WTC11 (cell line): Measurements from ENCODE around the gene SLC8A2. TPM values are rescaled to one million over a fixed set of nuclear protein-coding genes. Genes with fewer than 3 reads are reported as not detected.

ENCODE experiments used
- ATAC-seq: fragments of 200-7000 bp; cut with Tn5 transposase; 2 replicates; pipeline ENCODE4 v1.10.0; 2021; ENCODE audit warnings: mild to moderate bottlenecking, moderate library complexity
- CTCF ChIA-PET: fragments of 300-600 bp; sonication (Branson Sonifier 250); formaldehyde crosslinking; loops from one replicate; lab custom pipeline; 2021; ENCODE audit warnings: antibody characterized with exemption; lab: Charles Lee
- POLR2A ChIA-PET: fragments of 350-600 bp; sonication (Branson Sonifier 250); formaldehyde crosslinking; loops from one replicate; lab custom pipeline; 2021; ENCODE audit warnings: antibody characterized with exemption; lab: Charles Lee
- DNase-seq: peaks from one replicate; pipeline ENCODE4 v3.0.0; 2021; ENCODE audit warnings: low spot score
- H3K27ac Mint-ChIP-seq: 2 replicates; pipeline ENCODE4 v1.8.0; 2021; ENCODE audit warnings: mixed read lengths
- H3K27me3 Mint-ChIP-seq: 2 replicates; pipeline ENCODE4 v1.8.0; 2021; ENCODE audit warnings: low read depth, mild to moderate bottlenecking, moderate library complexity, mixed read lengths
- H3K36me3 Mint-ChIP-seq: 2 replicates; pipeline ENCODE4 v1.8.0; 2021; ENCODE audit warnings: mixed read lengths
- H3K4me1 Mint-ChIP-seq: 2 replicates; pipeline ENCODE4 v1.8.0; 2022; ENCODE audit warnings: mixed read lengths
- H3K4me3 Mint-ChIP-seq: 2 replicates; pipeline ENCODE4 v1.8.0; 2021; ENCODE audit warnings: mild to moderate bottlenecking, moderate library complexity, mixed read lengths
- H3K9me3 Mint-ChIP-seq: 2 replicates; pipeline ENCODE4 v1.8.0; 2021; ENCODE audit warnings: mixed read lengths
- ATF1 ChIP-seq: sonication (generic); formaldehyde crosslinking; IDR thresholded peaks from 2 replicates; pipeline ENCODE4 v1.8.1; 2023; ENCODE audit warnings: mild to moderate bottlenecking, moderate library complexity, missing genetic modification reagents
- CREB1 ChIP-seq: sonication (generic); formaldehyde crosslinking; IDR thresholded peaks from 2 replicates; pipeline ENCODE4 v1.8.0; 2023; ENCODE audit warnings: mild to moderate bottlenecking, missing genetic modification reagents
- ELF4 ChIP-seq: sonication (generic); formaldehyde crosslinking; IDR thresholded peaks from 2 replicates; pipeline ENCODE4 v1.8.1; 2022; ENCODE audit warnings: low read depth, mild to moderate bottlenecking, moderate library complexity, missing genetic modification reagents
- ETV6 ChIP-seq: sonication (generic); formaldehyde crosslinking; IDR thresholded peaks from 2 replicates; pipeline ENCODE4 v1.8.1; 2022; ENCODE audit warnings: mild to moderate bottlenecking, missing genetic modification reagents
- GABPB1 ChIP-seq: sonication (generic); formaldehyde crosslinking; IDR thresholded peaks from 2 replicates; pipeline ENCODE4 v1.8.1; 2023; ENCODE audit warnings: mild to moderate bottlenecking, missing genetic modification reagents
- HMGA2 ChIP-seq: fragments of 250-450 bp; sonication (Bioruptor Pico); IDR thresholded peaks from 2 replicates; pipeline ENCODE4 v1.4.0; 2021; ENCODE audit warnings: mild to moderate bottlenecking, moderate library complexity
- IRF2 ChIP-seq: sonication (generic); formaldehyde crosslinking; IDR thresholded peaks from 2 replicates; pipeline ENCODE4 v1.8.0; 2022; ENCODE audit warnings: low read depth, missing genetic modification reagents, borderline replicate concordance
- JAZF1 ChIP-seq: fragments of 250-450 bp; sonication (Bioruptor Pico); IDR thresholded peaks from 2 replicates; pipeline ENCODE4 v1.9.0; 2021; ENCODE audit warnings: moderate library complexity, mild to moderate bottlenecking, inconsistent platforms
- JUN ChIP-seq: sonication (generic); formaldehyde crosslinking; IDR thresholded peaks from 2 replicates; pipeline ENCODE4 v1.8.0; 2023; ENCODE audit warnings: mild to moderate bottlenecking, missing genetic modification reagents
- NR3C1 ChIP-seq: sonication (generic); formaldehyde crosslinking; conservative IDR thresholded peaks from 2 replicates; pipeline ENCODE4 v1.8.1; 2023; ENCODE audit warnings: low read depth, mild to moderate bottlenecking, missing genetic modification reagents
- PRRX2 ChIP-seq: fragments of 250-450 bp; sonication (Bioruptor Pico); IDR thresholded peaks from 2 replicates; pipeline ENCODE4 v1.8.0; 2021; ENCODE audit warnings: mild to moderate bottlenecking
- SMAD3 ChIP-seq: sonication (generic); formaldehyde crosslinking; IDR thresholded peaks from 2 replicates; pipeline ENCODE4 v1.8.0; 2022; ENCODE audit warnings: missing genetic modification reagents, mild to moderate bottlenecking, borderline replicate concordance
- TEAD4 ChIP-seq: sonication (generic); formaldehyde crosslinking; IDR thresholded peaks from 2 replicates; pipeline ENCODE4 v1.8.0; 2022; ENCODE audit warnings: mild to moderate bottlenecking, missing genetic modification reagents
- ZNF121 ChIP-seq: sonication (generic); formaldehyde crosslinking; IDR thresholded peaks from 2 replicates; pipeline ENCODE4 v1.8.0; 2023; ENCODE audit warnings: missing genetic modification reagents
- ZNF232 ChIP-seq: sonication (generic); formaldehyde crosslinking; IDR thresholded peaks from 2 replicates; pipeline ENCODE4 v1.8.0; 2022; ENCODE audit warnings: mild to moderate bottlenecking, missing genetic modification reagents
- ZNF396 ChIP-seq: fragments of 250-450 bp; sonication (Bioruptor Pico); IDR thresholded peaks from 2 replicates; pipeline ENCODE4 v1.8.0; 2021; ENCODE audit warnings: mild to moderate bottlenecking, moderate library complexity, borderline replicate concordance
- ZNF671 ChIP-seq: fragments of 250-450 bp; sonication (Bioruptor Pico); IDR thresholded peaks from 2 replicates; pipeline ENCODE4 v1.8.0; 2021; ENCODE audit warnings: mild to moderate bottlenecking
- total RNA-seq: library from RNA; stranded (reverse); gene quantifications from 3 replicates; pipeline ENCODE4 v1.2.3, GENCODE V29; 2021
- TF ChIP-seq, protein P1 (sequence below): sonication (generic); formaldehyde crosslinking; IDR thresholded peaks from 2 replicates; pipeline ENCODE4 v1.8.0; 2022; ENCODE audit warnings: missing genetic modification reagents
- TF ChIP-seq, protein P2 (sequence below): sonication (generic); formaldehyde crosslinking; IDR thresholded peaks from 2 replicates; pipeline ENCODE4 v1.8.0; 2023; ENCODE audit warnings: mild to moderate bottlenecking, missing genetic modification reagents
- TF ChIP-seq, protein P3 (sequence below): sonication (generic); formaldehyde crosslinking; IDR thresholded peaks from 2 replicates; pipeline ENCODE4 v1.8.0; 2023; ENCODE audit warnings: missing genetic modification reagents
- TF ChIP-seq, protein P4 (sequence below): sonication (generic); formaldehyde crosslinking; IDR thresholded peaks from 2 replicates; pipeline ENCODE4 v1.8.0; 2022; ENCODE audit warnings: mild to moderate bottlenecking, missing genetic modification reagents
- TF ChIP-seq, protein P5 (sequence below): sonication (generic); formaldehyde crosslinking; IDR thresholded peaks from 2 replicates; pipeline ENCODE4 v1.8.1; 2022; ENCODE audit warnings: mild to moderate bottlenecking, missing genetic modification reagents, moderate library complexity, borderline replicate concordance

The SLC8A2 gene
- total RNA-seq, 1 experiment from 2014 or later: 6.5 TPM

DNA sequence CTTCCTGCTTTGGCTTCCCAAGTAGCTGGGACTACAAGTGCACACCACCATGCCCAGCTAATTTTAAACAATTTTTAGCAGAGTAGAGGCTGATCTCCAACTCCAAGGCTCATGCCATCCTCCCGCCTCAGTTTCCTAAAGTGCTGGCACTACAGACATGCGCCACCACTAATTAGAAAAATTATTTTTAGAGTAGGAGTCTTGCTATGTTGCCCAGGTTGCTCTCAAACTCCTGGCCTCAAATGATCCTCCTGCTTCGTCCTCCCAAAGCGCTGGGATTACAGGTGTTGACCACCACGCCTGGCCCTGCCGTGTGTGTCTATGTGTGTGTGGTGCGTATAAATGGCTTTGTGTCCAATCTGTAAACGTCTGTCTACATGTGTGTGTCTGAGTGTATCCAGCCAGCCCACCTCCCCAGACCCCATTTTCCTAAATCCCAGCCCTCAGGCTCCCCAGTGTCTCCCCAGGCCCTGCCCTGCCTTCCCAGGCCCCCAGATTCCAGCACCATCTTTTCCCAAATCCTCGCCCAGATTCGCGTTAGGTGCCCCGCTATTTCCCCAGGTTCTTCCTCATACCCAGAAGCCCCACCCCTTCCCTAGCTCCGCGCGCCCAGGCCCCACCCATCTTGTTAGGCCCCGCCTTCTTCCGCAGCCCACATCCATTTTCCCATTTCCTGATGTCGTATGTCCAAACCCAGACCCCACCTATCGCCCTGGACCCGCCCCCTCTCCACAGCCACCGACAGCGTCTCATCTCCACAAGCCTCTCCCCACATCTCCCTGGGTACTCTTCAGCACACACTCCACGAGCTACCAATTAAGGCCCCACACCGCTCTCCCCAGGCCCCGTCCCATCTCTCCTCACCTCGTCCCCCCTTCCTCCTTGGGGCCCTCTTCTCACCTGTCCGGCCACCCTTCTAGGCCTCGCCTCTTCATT, 24.9 kb downstream of the SLC8A2 start:
- ATAC-seq (peak; percentile 78), DNase-seq (peak; percentile 94)
- Mint-ChIP-seq H3K4me1 (peaks cover 36% of the 10 kb centered on the region), H3K9me3 (no peaks in the 10 kb centered on the region), H3K27ac (peak overlapping the region; percentile 81), H3K36me3 (no peaks in the 10 kb centered on the region), H3K27me3 (peaks cover 60% of the 10 kb centered on the region), H3K4me3 (peak overlapping the region; percentile 79)
- CTCF ChIA-PET: interaction anchor here (0.6 to 6.4 kb wide), 29 partner anchors 8 to 887 kb away, joined by 3 to 98 read pairs (median 4); partner anchors contain the start of genes DHX34, EHD2, KPTN and NAPA
- POLR2A ChIA-PET: interaction anchor here (0.6 to 1.7 kb wide), 11 partner anchors 8 to 1730 kb away, joined by 3 to 7 read pairs (median 3); no protein-coding TSS in a partner anchor
- TF ChIP-seq TEAD4 (CRISPR knock-in tag) (no peak), JAZF1 (CRISPR knock-in tag) (no peak), ZNF121 (CRISPR knock-in tag) (peak; percentile 60; the same call in 1 of the 2 replicates)
- TF ChIP-seq, protein P1, sequence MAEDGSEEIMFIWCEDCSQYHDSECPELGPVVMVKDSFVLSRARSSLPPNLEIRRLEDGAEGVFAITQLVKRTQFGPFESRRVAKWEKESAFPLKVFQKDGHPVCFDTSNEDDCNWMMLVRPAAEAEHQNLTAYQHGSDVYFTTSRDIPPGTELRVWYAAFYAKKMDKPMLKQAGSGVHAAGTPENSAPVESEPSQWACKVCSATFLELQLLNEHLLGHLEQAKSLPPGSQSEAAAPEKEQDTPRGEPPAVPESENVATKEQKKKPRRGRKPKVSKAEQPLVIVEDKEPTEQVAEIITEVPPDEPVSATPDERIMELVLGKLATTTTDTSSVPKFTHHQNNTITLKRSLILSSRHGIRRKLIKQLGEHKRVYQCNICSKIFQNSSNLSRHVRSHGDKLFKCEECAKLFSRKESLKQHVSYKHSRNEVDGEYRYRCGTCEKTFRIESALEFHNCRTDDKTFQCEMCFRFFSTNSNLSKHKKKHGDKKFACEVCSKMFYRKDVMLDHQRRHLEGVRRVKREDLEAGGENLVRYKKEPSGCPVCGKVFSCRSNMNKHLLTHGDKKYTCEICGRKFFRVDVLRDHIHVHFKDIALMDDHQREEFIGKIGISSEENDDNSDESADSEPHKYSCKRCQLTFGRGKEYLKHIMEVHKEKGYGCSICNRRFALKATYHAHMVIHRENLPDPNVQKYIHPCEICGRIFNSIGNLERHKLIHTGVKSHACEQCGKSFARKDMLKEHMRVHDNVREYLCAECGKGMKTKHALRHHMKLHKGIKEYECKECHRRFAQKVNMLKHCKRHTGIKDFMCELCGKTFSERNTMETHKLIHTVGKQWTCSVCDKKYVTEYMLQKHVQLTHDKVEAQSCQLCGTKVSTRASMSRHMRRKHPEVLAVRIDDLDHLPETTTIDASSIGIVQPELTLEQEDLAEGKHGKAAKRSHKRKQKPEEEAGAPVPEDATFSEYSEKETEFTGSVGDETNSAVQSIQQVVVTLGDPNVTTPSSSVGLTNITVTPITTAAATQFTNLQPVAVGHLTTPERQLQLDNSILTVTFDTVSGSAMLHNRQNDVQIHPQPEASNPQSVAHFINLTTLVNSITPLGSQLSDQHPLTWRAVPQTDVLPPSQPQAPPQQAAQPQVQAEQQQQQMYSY (CRISPR knock-in tag): peak; percentile 92
- TF ChIP-seq, all 79 proteins: peak for 2

DNA sequence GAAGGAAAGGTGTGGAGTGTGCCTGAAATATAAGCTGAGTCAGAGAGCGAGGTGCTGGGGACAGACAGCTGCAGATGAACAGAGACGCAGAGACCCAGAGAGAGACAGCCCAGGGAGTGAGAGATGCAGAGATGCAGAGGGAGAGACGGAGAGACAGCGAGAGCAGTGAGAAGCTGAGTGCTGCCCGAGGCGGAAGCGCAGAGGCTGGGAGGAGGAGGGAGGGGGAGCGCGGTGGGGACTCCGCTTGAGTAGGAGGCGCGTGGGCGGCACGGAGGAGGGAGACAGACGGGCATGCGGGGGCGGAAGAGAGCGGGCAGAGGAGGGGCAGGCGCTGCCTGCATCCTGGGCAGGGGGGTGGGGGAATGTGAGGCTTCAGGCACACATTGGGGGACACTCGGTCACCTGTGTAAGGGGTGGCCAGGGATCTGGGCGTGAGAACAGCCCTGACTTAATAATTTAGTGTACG, 25.7 kb downstream of the SLC8A2 start:
- no peak for TF ChIP-seq ETV6 (CRISPR knock-in tag)
- TF ChIP-seq IRF2 (CRISPR knock-in tag): no peak
- TF ChIP-seq NR3C1: no peak
- TF ChIP-seq, protein P2, sequence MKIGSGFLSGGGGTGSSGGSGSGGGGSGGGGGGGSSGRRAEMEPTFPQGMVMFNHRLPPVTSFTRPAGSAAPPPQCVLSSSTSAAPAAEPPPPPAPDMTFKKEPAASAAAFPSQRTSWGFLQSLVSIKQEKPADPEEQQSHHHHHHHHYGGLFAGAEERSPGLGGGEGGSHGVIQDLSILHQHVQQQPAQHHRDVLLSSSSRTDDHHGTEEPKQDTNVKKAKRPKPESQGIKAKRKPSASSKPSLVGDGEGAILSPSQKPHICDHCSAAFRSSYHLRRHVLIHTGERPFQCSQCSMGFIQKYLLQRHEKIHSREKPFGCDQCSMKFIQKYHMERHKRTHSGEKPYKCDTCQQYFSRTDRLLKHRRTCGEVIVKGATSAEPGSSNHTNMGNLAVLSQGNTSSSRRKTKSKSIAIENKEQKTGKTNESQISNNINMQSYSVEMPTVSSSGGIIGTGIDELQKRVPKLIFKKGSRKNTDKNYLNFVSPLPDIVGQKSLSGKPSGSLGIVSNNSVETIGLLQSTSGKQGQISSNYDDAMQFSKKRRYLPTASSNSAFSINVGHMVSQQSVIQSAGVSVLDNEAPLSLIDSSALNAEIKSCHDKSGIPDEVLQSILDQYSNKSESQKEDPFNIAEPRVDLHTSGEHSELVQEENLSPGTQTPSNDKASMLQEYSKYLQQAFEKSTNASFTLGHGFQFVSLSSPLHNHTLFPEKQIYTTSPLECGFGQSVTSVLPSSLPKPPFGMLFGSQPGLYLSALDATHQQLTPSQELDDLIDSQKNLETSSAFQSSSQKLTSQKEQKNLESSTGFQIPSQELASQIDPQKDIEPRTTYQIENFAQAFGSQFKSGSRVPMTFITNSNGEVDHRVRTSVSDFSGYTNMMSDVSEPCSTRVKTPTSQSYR (CRISPR knock-in tag): no peak
- no peak for TF ChIP-seq TEAD4 (CRISPR knock-in tag)
- peaks cover 60% of the 10 kb centered on the region for H3K27me3 Mint-ChIP-seq

DNA sequence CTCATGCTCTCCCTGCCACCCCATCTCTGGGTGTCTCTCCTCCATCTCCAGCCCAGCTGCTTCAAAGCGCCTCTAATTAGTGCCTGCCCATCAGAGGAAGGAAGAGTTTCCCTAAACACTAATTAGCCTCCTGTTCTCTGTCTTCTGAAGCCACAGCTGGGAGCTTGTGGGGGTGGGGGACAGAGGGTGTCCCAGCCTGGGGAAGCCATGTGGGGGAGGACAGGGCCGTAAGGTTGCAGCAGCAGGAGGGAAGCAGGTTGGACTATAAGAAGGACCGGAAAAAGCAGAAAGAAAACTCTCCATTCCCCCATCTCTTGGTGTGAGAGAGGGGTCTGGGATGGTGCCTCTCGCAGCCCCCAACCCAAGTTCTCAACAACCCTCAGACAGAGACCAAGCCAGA, 26.2 kb downstream of the SLC8A2 start:
- CTCF ChIA-PET: interaction anchor here (0.7 to 6.4 kb wide), 9 partner anchors 9 to 262 kb away, joined by 3 to 98 read pairs (median 4); partner anchors contain the start of gene KPTN
- H3K27me3 Mint-ChIP-seq: peaks cover 60% of the 10 kb centered on the region
- TF ChIP-seq, protein P3, sequence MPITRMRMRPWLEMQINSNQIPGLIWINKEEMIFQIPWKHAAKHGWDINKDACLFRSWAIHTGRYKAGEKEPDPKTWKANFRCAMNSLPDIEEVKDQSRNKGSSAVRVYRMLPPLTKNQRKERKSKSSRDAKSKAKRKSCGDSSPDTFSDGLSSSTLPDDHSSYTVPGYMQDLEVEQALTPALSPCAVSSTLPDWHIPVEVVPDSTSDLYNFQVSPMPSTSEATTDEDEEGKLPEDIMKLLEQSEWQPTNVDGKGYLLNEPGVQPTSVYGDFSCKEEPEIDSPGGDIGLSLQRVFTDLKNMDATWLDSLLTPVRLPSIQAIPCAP (CRISPR knock-in tag): no peak
- no peak for TF ChIP-seq ZNF121 (CRISPR knock-in tag)
- TF ChIP-seq ZNF671: no peak
- TF ChIP-seq, protein P4, sequence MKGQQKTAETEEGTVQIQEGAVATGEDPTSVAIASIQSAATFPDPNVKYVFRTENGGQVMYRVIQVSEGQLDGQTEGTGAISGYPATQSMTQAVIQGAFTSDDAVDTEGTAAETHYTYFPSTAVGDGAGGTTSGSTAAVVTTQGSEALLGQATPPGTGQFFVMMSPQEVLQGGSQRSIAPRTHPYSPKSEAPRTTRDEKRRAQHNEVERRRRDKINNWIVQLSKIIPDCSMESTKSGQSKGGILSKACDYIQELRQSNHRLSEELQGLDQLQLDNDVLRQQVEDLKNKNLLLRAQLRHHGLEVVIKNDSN (CRISPR knock-in tag): no peak
- TF ChIP-seq CREB1 (CRISPR knock-in tag): no peak
- no peak for TF ChIP-seq GABPB1 (CRISPR knock-in tag)
- TF ChIP-seq SMAD3 (CRISPR knock-in tag): no peak
- TF ChIP-seq ELF4 (CRISPR knock-in tag): no peak
- TF ChIP-seq HMGA2 (CRISPR knock-in tag): no peak
- TF ChIP-seq ATF1 (CRISPR knock-in tag): no peak
- no peak for TF ChIP-seq JUN
- no peak for TF ChIP-seq ZNF232 (CRISPR knock-in tag)
- TF ChIP-seq, protein P5, sequence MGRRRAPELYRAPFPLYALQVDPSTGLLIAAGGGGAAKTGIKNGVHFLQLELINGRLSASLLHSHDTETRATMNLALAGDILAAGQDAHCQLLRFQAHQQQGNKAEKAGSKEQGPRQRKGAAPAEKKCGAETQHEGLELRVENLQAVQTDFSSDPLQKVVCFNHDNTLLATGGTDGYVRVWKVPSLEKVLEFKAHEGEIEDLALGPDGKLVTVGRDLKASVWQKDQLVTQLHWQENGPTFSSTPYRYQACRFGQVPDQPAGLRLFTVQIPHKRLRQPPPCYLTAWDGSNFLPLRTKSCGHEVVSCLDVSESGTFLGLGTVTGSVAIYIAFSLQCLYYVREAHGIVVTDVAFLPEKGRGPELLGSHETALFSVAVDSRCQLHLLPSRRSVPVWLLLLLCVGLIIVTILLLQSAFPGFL (CRISPR knock-in tag): no peak
- TF ChIP-seq ZNF396: no peak
- TF ChIP-seq PRRX2 (CRISPR knock-in tag): no peak

More for the DNA sequence above, 25.7 kb downstream of the SLC8A2 start:
- ChIA-PET POLR2A (interaction anchor here (0.7 kb wide), 1 partner anchor 26 kb away, joined by 3 read pairs; no protein-coding TSS in a partner anchor), CTCF (interaction anchor here (0.7 to 6.4 kb wide), 10 partner anchors 9 to 261 kb away, joined by 3 to 98 read pairs (median 4); partner anchors contain the start of genes KPTN and NAPA)
- H3K4me3 Mint-ChIP-seq: peak overlapping the region; percentile 79
- ATAC-seq (no peak), DNase-seq (peak; percentile 53)
- no peak overlapping the region for H3K27ac Mint-ChIP-seq
- no peaks in the 10 kb centered on the region for H3K9me3 Mint-ChIP-seq
- peaks cover 36% of the 10 kb centered on the region for H3K4me1 Mint-ChIP-seq
- no peaks in the 10 kb centered on the region for H3K36me3 Mint-ChIP-seq

More for the DNA sequence above, 26.2 kb downstream of the SLC8A2 start:
- H3K36me3 Mint-ChIP-seq: no peaks in the 10 kb centered on the region
- ATAC-seq: no peak
- H3K27ac Mint-ChIP-seq: no peak overlapping the region
- DNase-seq: no peak
- H3K4me3 Mint-ChIP-seq: peak overlapping the region; percentile 79
- peaks cover 36% of the 10 kb centered on the region for H3K4me1 Mint-ChIP-seq
- H3K9me3 Mint-ChIP-seq: no peaks in the 10 kb centered on the region
- POLR2A ChIA-PET: no interaction called here
